Stimulated activated CD8-positive, alpha-beta memory T cell treated with anti-CD3 and anti-CD28 coated beads, Interleukin-7, amount 100 ng/mL, for 48 hours (primary cell): ENCODE data around the gene LYPLA2.
"Not testable (repeated sequence)": the region's sequence is repeated elsewhere in the genome, so short reads cannot be mapped to it uniquely, and the experiment has no call there.

Source experiments
- DNase-seq, 2 donors: peaks; one replicate each; pipeline ENCODE4 v3.0.0-alpha.2; 2020; ENCODE audit warnings: low read depth in 1 of 2; ENCODE audit errors: extremely low read depth in 1 of 2

The LYPLA2 gene

GRCh38 chr1:23825762-23826522 lies 35.0 kb downstream of the LYPLA2 start:
- no peak for DNase-seq

DNA sequence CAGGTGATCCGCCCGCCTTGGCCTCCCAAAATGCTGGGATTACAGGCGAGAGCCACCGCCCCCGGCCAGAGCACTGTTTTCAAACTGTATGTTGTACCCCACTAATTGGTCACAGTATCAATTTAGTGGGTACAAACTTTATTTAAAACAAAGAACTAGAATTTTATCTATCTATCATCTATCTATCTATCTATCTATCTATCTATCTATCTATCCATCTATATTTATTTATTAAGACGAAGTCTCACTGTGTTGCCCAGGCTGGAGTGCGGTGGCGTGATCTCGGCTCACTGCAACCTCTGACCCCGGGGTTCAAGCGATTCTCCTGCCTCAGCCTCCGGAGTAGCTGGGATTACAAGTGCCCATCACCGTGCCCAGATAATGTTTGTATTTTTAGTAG lies 35.6 kb downstream of the LYPLA2 start:
- not testable (repeated sequence) for DNase-seq

- DNase-seq, result no peak
Measured at GRCh38 chr1:23827717-23828116, 36.8 kb downstream of the LYPLA2 start.

GRCh38 chr1:23834156-23834555 lies 43.2 kb downstream of the LYPLA2 start:
- not testable (repeated sequence) for DNase-seq

- DNase-seq, result no peak
Measured at GRCh38 chr1:23836037-23836436, 45.1 kb downstream of the LYPLA2 start.

GRCh38 chr1:23837908-23838307 lies 47.0 kb downstream of the LYPLA2 start:
- DNase-seq, result no peak

GRCh38 chr1:23838401-23838866 lies 47.5 kb downstream of the LYPLA2 start:
- peak; percentile 48 to 51 for DNase-seq

GRCh38 chr1:23843644-23844043 lies 52.7 kb downstream of the LYPLA2 start:
- DNase-seq, result no peak
